ENCODE data around the gene CD44.

GRCh38 chr11:35206616-35207015 lies 67.6 kb downstream of the CD44 start:
- TF ChIP-seq, protein P1, sequence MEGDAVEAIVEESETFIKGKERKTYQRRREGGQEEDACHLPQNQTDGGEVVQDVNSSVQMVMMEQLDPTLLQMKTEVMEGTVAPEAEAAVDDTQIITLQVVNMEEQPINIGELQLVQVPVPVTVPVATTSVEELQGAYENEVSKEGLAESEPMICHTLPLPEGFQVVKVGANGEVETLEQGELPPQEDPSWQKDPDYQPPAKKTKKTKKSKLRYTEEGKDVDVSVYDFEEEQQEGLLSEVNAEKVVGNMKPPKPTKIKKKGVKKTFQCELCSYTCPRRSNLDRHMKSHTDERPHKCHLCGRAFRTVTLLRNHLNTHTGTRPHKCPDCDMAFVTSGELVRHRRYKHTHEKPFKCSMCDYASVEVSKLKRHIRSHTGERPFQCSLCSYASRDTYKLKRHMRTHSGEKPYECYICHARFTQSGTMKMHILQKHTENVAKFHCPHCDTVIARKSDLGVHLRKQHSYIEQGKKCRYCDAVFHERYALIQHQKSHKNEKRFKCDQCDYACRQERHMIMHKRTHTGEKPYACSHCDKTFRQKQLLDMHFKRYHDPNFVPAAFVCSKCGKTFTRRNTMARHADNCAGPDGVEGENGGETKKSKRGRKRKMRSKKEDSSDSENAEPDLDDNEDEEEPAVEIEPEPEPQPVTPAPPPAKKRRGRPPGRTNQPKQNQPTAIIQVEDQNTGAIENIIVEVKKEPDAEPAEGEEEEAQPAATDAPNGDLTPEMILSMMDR (IDR thresholded peaks at IDR 0.05), result no peak
- no peak for TF ChIP-seq POLR2A (IDR thresholded peaks at IDR 0.05)

All from right lobe of liver (tissue), 4 donors.